ENCODE data around the gene FOXI1. TPM values are rescaled to one million over a fixed set of nuclear protein-coding genes. Genes with fewer than 3 reads are reported as not detected.

Gene FOXI1
- total RNA-seq, 4 donors from 2014 or later: not detected

DNA sequence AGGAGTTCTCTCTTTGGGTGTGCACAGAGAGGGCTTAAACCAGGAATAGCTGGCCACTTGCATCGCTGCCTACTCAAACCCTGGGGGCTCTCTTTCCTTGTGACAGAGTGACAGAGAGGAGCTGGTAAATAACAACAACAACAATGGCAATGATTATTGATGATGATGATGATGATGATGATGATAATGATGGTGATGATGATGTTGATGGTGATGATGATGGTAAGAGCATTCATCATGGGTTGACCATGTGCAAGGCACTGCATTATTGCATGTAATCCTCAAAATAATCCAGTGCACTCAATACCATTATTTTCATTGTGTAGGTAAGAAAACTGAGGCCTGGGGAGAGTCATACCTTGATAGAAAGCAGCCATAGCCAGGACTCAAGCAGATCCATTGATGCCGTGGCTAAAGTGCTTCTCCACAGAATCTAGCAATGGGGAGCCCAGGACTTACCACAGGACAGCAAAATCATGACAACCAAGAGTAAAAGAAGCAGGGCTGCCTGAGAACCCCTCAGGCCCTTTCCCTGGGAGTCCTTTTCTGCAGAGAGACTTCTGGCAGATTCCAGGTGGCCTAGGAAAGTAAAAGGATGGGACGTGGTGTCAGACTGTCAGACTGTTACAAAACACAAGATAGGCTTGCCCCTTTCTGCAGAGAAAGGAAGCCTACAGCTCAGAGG, 4.8 kb downstream of the FOXI1 start:
- no peak overlapping the region for H3K4me3 ChIP-seq
- no peak for TF ChIP-seq POLR2A (IDR thresholded peaks at IDR 0.05; ENCODE audit: low read depth)
- no peak for TF ChIP-seq POLR2AphosphoS5 (IDR thresholded peaks at IDR 0.05)
- no peaks in the 10 kb centered on the region for H3K36me3 ChIP-seq
- no peak overlapping the region for H3K27ac ChIP-seq (replicated peaks in 1 of 4)
- H3K9me3 ChIP-seq: no peaks in the 10 kb centered on the region
- DNase-seq (ENCODE audit: extremely low spot score): no peak
- no peaks in the 10 kb centered on the region for H3K4me1 ChIP-seq
- WGBS: 83% methylated on average over 3 of the region's 3 CpGs
- H3K27me3 ChIP-seq: no peaks in the 10 kb centered on the region
- intact Hi-C loops (cut with DNase I): no loop called here

GRCh38 chr5:170111088-170111785, 5.5 kb downstream of the FOXI1 start:
- H3K4me3 ChIP-seq: no peak overlapping the region
- 75% methylated on average over 7 of the region's 8 CpGs for WGBS
- no peak for TF ChIP-seq POLR2A (IDR thresholded peaks at IDR 0.05; ENCODE audit: low read depth)
- no peak for TF ChIP-seq EP300 (IDR thresholded peaks at IDR 0.05)
- no peak for TF ChIP-seq CTCF (IDR thresholded peaks at IDR 0.05)
- no peak for TF ChIP-seq POLR2AphosphoS5 (IDR thresholded peaks at IDR 0.05)
- H3K36me3 ChIP-seq: no peaks in the 10 kb centered on the region
- no peaks in the 10 kb centered on the region for H3K27me3 ChIP-seq
- no peak overlapping the region for H3K27ac ChIP-seq (replicated peaks in 1 of 4)
- peaks cover 0 to 4% (median 0%) of the 10 kb centered on the region in 4 donors for H3K9me3 ChIP-seq
- intact Hi-C loops (cut with DNase I): no loop called here
- DNase-seq (ENCODE audit: extremely low spot score): peak; percentile 88
- no peaks in the 10 kb centered on the region for H3K4me1 ChIP-seq

GRCh38 chr5:170112876-170113521, 7.3 kb downstream of the FOXI1 start:
- Histone ChIP-seq H3K4me3 (no peak overlapping the region), H3K27me3 (no peaks in the 10 kb centered on the region), H3K27ac (replicated peaks in 1 of 4) (no peak overlapping the region), H3K9me3 (peaks cover 0 to 4% (median 0%) of the 10 kb centered on the region in 4 donors), H3K4me1 (no peaks in the 10 kb centered on the region), H3K36me3 (no peaks in the 10 kb centered on the region)
- WGBS: 71% methylated on average over 6 of the region's 6 CpGs
- TF ChIP-seq CTCF (IDR thresholded peaks at IDR 0.05) (no peak), EP300 (IDR thresholded peaks at IDR 0.05) (no peak), POLR2AphosphoS5 (IDR thresholded peaks at IDR 0.05) (no peak)
- peak; percentile 86 for DNase-seq (ENCODE audit: extremely low spot score)
- intact Hi-C loops (cut with DNase I): no loop called here

DNA sequence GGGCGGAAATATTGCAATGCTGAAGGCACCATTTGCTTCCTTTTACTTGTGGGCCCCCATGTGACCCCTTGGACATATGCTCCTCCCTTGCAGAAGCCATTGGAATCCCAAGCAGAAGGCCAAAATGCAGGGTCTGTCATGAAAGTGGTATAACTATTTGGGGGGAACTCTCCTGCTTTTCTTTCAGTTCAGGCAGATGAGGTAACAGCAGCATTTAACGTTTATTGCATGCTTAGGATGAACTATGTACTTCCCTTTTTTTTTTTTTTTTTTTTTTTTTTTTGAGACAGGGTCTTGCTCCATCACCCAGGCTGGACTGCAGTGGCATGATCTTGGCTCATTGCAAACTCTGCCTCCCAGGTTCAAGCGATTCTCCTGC, 7.8 kb downstream of the FOXI1 start:
- WGBS: 75% methylated on average over 3 of the region's 3 CpGs
- peak; percentile 37 for DNase-seq (ENCODE audit: extremely low spot score)
- Histone ChIP-seq H3K4me1 (no peaks in the 10 kb centered on the region), H3K9me3 (peaks cover 0 to 4% (median 0%) of the 10 kb centered on the region in 4 donors), H3K36me3 (no peaks in the 10 kb centered on the region), H3K27me3 (no peaks in the 10 kb centered on the region), H3K4me3 (no peak overlapping the region), H3K27ac (replicated peaks in 1 of 4) (no peak overlapping the region)
- TF ChIP-seq EP300 (IDR thresholded peaks at IDR 0.05): no peak
- TF ChIP-seq CTCF (IDR thresholded peaks at IDR 0.05): no peak
- no peak for TF ChIP-seq POLR2A (IDR thresholded peaks at IDR 0.05; ENCODE audit: low read depth)
- TF ChIP-seq POLR2AphosphoS5 (IDR thresholded peaks at IDR 0.05): no peak
- intact Hi-C loops (cut with DNase I): no loop called here

DNA sequence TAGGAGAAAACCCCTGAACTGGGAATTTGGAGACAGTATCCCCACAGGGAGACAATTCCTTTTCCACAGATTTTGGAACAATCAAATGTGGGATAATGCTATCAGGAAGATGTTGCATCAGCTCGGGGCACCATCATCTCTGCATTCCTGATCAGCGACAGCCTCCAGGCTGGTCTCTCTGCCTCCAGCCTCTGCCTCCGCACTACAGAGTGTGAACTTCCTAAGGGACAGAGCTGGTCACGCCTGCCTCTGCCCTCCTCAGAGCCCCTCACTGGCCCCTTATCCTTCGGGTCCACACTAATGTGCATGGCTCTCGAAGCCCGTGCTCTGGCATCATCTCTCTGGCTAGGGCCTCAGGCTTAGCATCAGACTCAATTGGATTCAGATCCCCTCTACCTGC, 8.6 kb downstream of the FOXI1 start:
- peak; percentile 75 for DNase-seq (ENCODE audit: extremely low spot score)
- H3K27me3 ChIP-seq: no peaks in the 10 kb centered on the region
- no peak overlapping the region for H3K4me3 ChIP-seq
- no peak for TF ChIP-seq CTCF (IDR thresholded peaks at IDR 0.05)
- no peak for TF ChIP-seq POLR2AphosphoS5 (IDR thresholded peaks at IDR 0.05)
- no peak for TF ChIP-seq EP300 (IDR thresholded peaks at IDR 0.05)
- TF ChIP-seq POLR2A (IDR thresholded peaks at IDR 0.05; ENCODE audit: low read depth): no peak
- H3K27ac ChIP-seq (replicated peaks in 1 of 4): no peak overlapping the region
- H3K36me3 ChIP-seq: no peaks in the 10 kb centered on the region
- 90% methylated on average over 5 of the region's 7 CpGs for WGBS
- H3K4me1 ChIP-seq: no peaks in the 10 kb centered on the region
- intact Hi-C loops (cut with DNase I): no loop called here
- peaks cover 0 to 4% (median 0%) of the 10 kb centered on the region in 4 donors for H3K9me3 ChIP-seq
